GM19324 (cell line): ENCODE measurements around the gene PHC2.

Experiments used
- ATAC-seq: cut with Tn5 transposase; IDR thresholded peaks from one replicate; pipeline ENCODE4 v1.9.1; 2021; ENCODE audit warnings: mild to moderate bottlenecking, moderate library complexity; ENCODE audit not compliant: unreplicated experiment, low FRiP score

The PHC2 gene

GRCh38 chr1:33424610-33425009 is 6.3 kb downstream of the PHC2 start:
- no peak for ATAC-seq

- ATAC-seq = no peak
Measured at GRCh38 chr1:33424205-33424604, 6.7 kb downstream of the PHC2 start.

- no peak for ATAC-seq
Measured at GRCh38 chr1:33420870-33421775, 9.8 kb downstream of the PHC2 start.

- ATAC-seq = no peak
Measured at GRCh38 chr1:33418811-33419210, 12.1 kb downstream of the PHC2 start.

- ATAC-seq = no peak
Measured at GRCh38 chr1:33414879-33415278, 16.0 kb downstream of the PHC2 start.

GRCh38 chr1:33410091-33410701 is 20.7 kb downstream of the PHC2 start:
- ATAC-seq = no peak

GRCh38 chr1:33408093-33408436 is 22.8 kb downstream of the PHC2 start:
- ATAC-seq = no peak

- no peak for ATAC-seq
Measured at GRCh38 chr1:33407352-33408092, 23.4 kb downstream of the PHC2 start.

- no peak for ATAC-seq
Measured at GRCh38 chr1:33402206-33402605, 28.7 kb downstream of the PHC2 start.

GRCh38 chr1:33401471-33401870 is 29.4 kb downstream of the PHC2 start:
- ATAC-seq = no peak

- ATAC-seq = no peak
Measured at GRCh38 chr1:33400153-33400911, 30.6 kb downstream of the PHC2 start.

GRCh38 chr1:33399375-33399774 is 31.5 kb downstream of the PHC2 start:
- ATAC-seq = no peak

- ATAC-seq = no peak
Measured at GRCh38 chr1:33397994-33398393, 32.9 kb downstream of the PHC2 start.

- no peak for ATAC-seq
Measured at GRCh38 chr1:33397125-33397506, 33.8 kb downstream of the PHC2 start.

- ATAC-seq = no peak
Measured at GRCh38 chr1:33396188-33397124, 34.4 kb downstream of the PHC2 start.

GRCh38 chr1:33394770-33395169 is 36.1 kb downstream of the PHC2 start:
- no peak for ATAC-seq

- no peak for ATAC-seq
Measured at GRCh38 chr1:33393991-33394390, 36.9 kb downstream of the PHC2 start.

GRCh38 chr1:33393524-33393923 is 37.4 kb downstream of the PHC2 start:
- no peak for ATAC-seq

GRCh38 chr1:33392639-33393038 is 38.3 kb downstream of the PHC2 start:
- ATAC-seq = no peak

GRCh38 chr1:33392206-33392605 is 38.7 kb downstream of the PHC2 start:
- no peak for ATAC-seq
